Small intestine (tissue), 7 donors: ENCODE data around the gene ANKMY2. TPM values are rescaled to one million over a fixed set of nuclear protein-coding genes. Genes with fewer than 3 reads are reported as not detected.
"Not testable (repeated sequence)": the region's sequence is repeated elsewhere in the genome, so short reads cannot be mapped to it uniquely, and the experiment has no call there.

Source experiments
- DNase-seq, 2 donors: peaks; one replicate each; pipeline versions ENCODE4 v3.0.0 to v3.0.0-alpha.2; 2013
- FAIRE-seq: peaks from 2 replicates; lab custom pipeline; 2012; peaks lifted over from hg19 to GRCh38; lab: Jason Lieb, UNC
- H3K27ac ChIP-seq, 3 donors: one replicate each; pipeline ENCODE4 v1.5.1; 2013; ENCODE audit warnings: low read length in 2 of 3, mild to moderate bottlenecking in 2 of 3, control low read depth in 1 of 3, inconsistent platforms in 1 of 3, low read depth in 1 of 3, moderate library complexity in 1 of 3
- H3K27me3 ChIP-seq, 3 donors: one replicate each; pipeline ENCODE4 v1.6.1; 2013; ENCODE audit warnings: low read length in 3 of 3, inconsistent platforms in 1 of 3; ENCODE audit not compliant: control insufficient read depth in 3 of 3, insufficient read depth in 3 of 3
- H3K36me3 ChIP-seq, 3 donors: one replicate each; pipeline ENCODE4 v1.6.1; 2013; ENCODE audit warnings: low read length in 3 of 3, inconsistent platforms in 1 of 3, low read depth in 1 of 3, mild to moderate bottlenecking in 1 of 3, moderate library complexity in 1 of 3; ENCODE audit not compliant: control insufficient read depth in 3 of 3, insufficient read depth in 2 of 3
- H3K4me1 ChIP-seq, 3 donors: one replicate each; pipeline ENCODE4 v1.6.1; 2013; ENCODE audit warnings: low read length in 2 of 3, inconsistent platforms in 1 of 3, low read depth in 1 of 3, mild to moderate bottlenecking in 1 of 3, moderate library complexity in 1 of 3; ENCODE audit not compliant: control insufficient read depth in 3 of 3, insufficient read depth in 2 of 3
- H3K4me3 ChIP-seq, 3 donors: one replicate each; pipeline ENCODE4 v1.5.1; 2013; ENCODE audit warnings: low read length in 3 of 3, control low read depth in 1 of 3, inconsistent platforms in 1 of 3, low read depth in 1 of 3, mild to moderate bottlenecking in 1 of 3, moderate library complexity in 1 of 3
- H3K9me3 ChIP-seq, 2 donors: one replicate each; pipeline ENCODE4 v1.6.1; 2013; ENCODE audit warnings: low read depth in 1 of 2, low read length in 1 of 2; ENCODE audit not compliant: control insufficient read depth in 2 of 2, insufficient read depth in 1 of 2
- WGBS, 3 donors: extraction: QIAGEN DNeasy Blood & Tissue Kit; methylation state at CpG; one replicate each; pipeline ENCODE4 v1.1.7; 2013; 5-methylcytosine and 5-hydroxymethylcytosine counted together
- polyA plus RNA-seq, 4 donors: library from polyadenylated mRNA; stranded (reverse) in 3 of 4; unstranded in 1 of 4; fragments of 200-250 nt in 3 of 4; fragments of 120-200 nt in 1 of 4; gene quantifications; one replicate each; pipeline versions ENCODE4 v1.2.1 to v1.2.3, GENCODE V29; 2013
- donor health status: healthy with polysubstance abuse.
- donor health status: control.
- donor health status: control.
- donor health status: Bipolar disorder and iron deficiency.
- donor health status: healthy.

Gene ANKMY2
- polyA plus RNA-seq, 4 donors, result 13.9 to 37.9 (median 14.2) TPM

DNA sequence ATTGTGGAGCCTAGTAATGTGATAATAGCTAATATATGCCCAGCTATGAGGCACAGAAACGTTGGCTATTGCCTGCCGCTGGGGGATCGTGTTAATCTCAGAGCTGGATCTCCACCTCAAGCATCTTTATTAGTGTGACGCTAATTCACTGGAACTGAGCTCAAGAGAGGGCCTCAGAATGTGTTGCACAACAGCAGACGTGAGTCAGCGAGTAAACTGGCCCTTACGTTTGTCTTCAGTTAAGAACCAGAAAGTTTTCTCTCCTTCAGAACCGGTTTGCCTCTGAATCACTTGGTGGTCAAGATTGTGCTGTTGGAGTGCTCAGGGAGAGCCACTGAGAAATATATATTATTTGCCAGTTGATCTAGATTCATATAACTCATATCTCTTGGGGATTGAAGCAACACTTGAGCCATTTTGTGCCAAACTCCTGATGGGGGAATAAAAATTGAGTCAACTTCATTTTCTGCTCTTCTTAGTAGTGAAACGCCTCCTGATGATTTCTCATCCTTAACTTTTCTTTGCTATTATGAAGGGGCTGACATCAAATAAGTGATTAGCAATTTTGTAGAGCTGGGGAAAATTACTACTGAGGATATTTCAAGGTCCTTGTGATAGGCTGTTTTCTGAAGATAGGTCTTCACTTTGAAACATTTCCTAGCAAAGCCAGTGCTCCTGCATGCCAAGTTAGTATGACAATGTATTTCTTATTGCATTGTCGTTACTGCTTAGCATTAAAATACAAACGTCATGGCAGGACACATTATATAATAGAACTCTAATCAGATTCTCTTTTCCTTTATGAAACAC lies 22.7 kb upstream of the ANKMY2 start:
- Histone ChIP-seq H3K27me3 (no peaks in the 10 kb centered on the region), H3K9me3 (no peaks in the 10 kb centered on the region), H3K4me3 (no peak overlapping the region), H3K36me3 (peaks cover 0 to 16% (median 3%) of the 10 kb centered on the region in 3 donors), H3K27ac (peak overlapping the region in 1 of 3 donors; percentile 67), H3K4me1 (peaks cover 0 to 8% (median 0%) of the 10 kb centered on the region in 3 donors)
- WGBS, 3 donors, result 61 to 77% (median 74%) methylated on average over 11 of the region's 11 CpGs
- FAIRE-seq (no peak), DNase-seq (peak in 1 of 2 donors; percentile 90)

DNA sequence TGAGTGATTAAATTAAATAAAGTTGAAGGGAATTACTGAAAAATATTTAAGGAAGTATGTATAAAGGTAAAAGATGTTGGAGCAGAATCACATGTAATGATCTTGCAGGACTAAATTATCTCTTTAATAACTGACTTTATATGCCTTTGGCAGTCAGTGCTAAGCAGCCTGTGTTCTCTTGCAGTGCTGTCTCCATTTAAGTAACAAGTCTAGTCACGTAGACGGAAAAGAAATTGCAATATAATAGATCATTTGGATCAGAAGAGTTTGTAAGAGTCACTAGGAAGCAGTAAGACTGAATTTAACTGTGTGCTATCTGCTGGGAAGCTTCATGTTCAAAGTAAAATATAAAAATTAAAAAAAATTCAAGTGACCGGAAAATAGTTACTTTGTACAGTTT lies 21.8 kb upstream of the ANKMY2 start:
- 91 to 95% (median 94%) methylated on average over 3 of the region's 3 CpGs for WGBS, 3 donors
- no peaks in the 10 kb centered on the region for H3K9me3 ChIP-seq
- H3K36me3 ChIP-seq, result peaks cover 0 to 16% (median 3%) of the 10 kb centered on the region in 3 donors
- peaks cover 0 to 8% (median 0%) of the 10 kb centered on the region in 3 donors for H3K4me1 ChIP-seq
- FAIRE-seq (no peak), DNase-seq (no peak)
- no peaks in the 10 kb centered on the region for H3K27me3 ChIP-seq
- H3K4me3 ChIP-seq, result no peak overlapping the region
- H3K27ac ChIP-seq, result peak overlapping the region in 1 of 3 donors; percentile 67

DNA sequence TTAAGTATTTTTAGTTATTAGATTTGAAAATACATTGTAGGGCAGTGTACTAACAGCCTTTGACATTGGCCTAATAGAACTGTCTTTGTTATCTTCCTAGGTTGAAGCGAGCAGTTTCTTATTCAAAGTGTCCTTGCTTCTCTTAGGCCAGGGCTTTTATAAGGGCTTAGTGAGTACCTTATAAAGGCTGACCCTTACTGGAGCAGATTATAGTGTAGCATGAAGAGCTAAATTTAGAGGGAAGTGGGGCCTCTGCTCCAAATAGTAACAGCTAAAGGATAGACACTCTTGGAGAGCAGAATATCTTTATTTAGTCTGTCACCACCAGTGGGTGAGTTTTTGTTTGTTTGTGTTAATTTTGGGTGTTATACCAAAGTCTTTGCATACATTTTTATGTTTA lies 16.4 kb upstream of the ANKMY2 start:
- Histone ChIP-seq H3K9me3 (no peaks in the 10 kb centered on the region), H3K27me3 (no peaks in the 10 kb centered on the region), H3K36me3 (peaks cover 0 to 10% (median 0%) of the 10 kb centered on the region in 3 donors), H3K4me3 (no peak overlapping the region), H3K27ac (peak overlapping the region in 1 of 3 donors; percentile 64), H3K4me1 (peaks cover 5 to 20% (median 9%) of the 10 kb centered on the region in 3 donors)
- DNase-seq (no peak), FAIRE-seq (no peak)
- WGBS, 3 donors, result 80 to 91% (median 86%) methylated on average over 1 of the region's 1 CpG

DNA sequence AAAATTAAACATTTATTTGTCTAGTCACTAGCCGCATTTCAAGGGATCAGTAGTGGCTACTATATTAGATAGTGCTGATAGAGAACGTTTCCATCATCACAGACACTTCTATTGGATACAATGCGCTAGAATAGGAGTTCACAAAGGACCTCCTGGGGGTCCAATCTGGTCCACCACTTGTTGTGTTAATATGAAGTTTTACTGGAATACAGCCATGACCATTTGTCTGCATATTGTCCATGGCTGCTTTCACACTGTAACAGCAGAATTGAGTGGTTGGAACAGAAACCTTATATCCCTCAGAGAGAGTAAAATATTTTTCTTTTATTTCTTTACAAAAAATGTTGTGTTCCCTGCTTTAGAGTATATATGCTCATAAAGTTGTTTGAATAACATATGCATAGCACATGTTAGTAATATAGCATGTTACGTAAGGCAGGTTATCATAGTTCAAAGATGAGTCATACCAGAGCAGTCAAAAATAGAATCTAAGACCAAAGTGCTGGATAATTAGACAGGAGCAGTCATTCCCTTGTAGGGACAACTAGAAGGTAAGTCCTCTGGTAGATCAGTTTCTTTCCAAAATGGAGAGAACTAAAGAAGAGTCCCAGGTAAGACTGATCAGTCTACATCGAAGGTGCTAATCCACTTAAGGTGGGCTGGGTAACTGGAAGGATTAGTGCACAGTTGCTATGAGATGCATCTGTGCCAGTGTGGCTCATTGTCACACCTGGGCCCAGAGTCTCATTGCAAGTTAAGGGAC lies 15.3 kb upstream of the ANKMY2 start:
- 67 to 75% (median 70%) methylated on average over 5 of the region's 5 CpGs for WGBS, 3 donors
- Histone ChIP-seq H3K27me3 (no peaks in the 10 kb centered on the region), H3K4me3 (no peak overlapping the region), H3K27ac (peak overlapping the region in 2 of 3 donors; percentile 14 to 64), H3K4me1 (peaks cover 5 to 20% (median 9%) of the 10 kb centered on the region in 3 donors), H3K9me3 (no peaks in the 10 kb centered on the region), H3K36me3 (peaks cover 0 to under 1% (median 0%) of the 10 kb centered on the region in 3 donors)
- peak; percentile 84 for DNase-seq
- peak; percentile 70 for FAIRE-seq

GRCh38 chr7:16659854-16660497 lies 14.4 kb upstream of the ANKMY2 start:
- not testable (repeated sequence) for H3K36me3 ChIP-seq, H3K9me3 ChIP-seq, DNase-seq, H3K27ac ChIP-seq, H3K27me3 ChIP-seq, H3K4me3 ChIP-seq, FAIRE-seq
- WGBS, 3 donors, result 84 to 91% (median 86%) methylated on average over 8 of the region's 8 CpGs
- H3K4me1 ChIP-seq, result peaks cover 5 to 20% (median 9%) of the 10 kb centered on the region in 3 donors

DNA sequence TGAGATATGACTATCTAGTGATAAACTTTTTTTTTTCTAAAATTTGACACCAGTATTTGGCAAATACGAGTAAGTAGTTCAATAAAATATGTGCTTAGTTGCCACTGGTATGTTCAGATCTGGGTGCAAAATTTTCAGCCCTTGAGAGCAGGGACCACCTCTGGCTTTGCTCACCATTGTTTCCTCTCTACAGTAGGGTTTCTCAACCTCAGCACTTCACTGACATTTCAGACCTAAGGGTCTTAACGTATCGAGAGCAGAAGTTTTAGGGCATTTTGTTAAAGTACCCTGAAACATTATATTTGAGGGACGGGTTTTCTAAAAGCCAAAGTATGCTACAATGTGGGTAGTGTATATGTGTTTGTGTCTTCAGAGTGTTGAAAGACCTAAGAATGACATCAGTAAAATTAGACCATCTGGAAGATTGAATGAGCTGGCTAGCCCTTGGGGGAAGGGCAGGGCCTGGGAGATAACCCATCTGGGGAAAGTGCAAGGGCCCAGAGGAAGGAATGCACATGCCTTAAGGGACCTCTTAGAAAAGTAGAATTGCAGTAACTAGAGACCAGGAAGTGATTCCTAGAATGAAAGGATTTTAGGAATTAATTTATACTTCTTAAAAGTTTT lies 12.2 kb upstream of the ANKMY2 start:
- no peaks in the 10 kb centered on the region for H3K9me3 ChIP-seq
- H3K4me1 ChIP-seq, result peaks cover 5 to 20% (median 9%) of the 10 kb centered on the region in 3 donors
- H3K4me3 ChIP-seq, result no peak overlapping the region
- H3K27me3 ChIP-seq, result no peaks in the 10 kb centered on the region
- 77 to 92% (median 82%) methylated on average over 4 of the region's 4 CpGs for WGBS, 3 donors
- H3K27ac ChIP-seq, result no peak overlapping the region
- DNase-seq (peak in 1 of 2 donors; percentile 57), FAIRE-seq (no peak)
- no peaks in the 10 kb centered on the region for H3K36me3 ChIP-seq

- Histone ChIP-seq H3K4me1 (peaks cover 3 to 14% (median 10%) of the 10 kb centered on the region in 3 donors), H3K9me3 (no peaks in the 10 kb centered on the region), H3K27me3 (no peaks in the 10 kb centered on the region), H3K4me3 (no peak overlapping the region), H3K36me3 (no peaks in the 10 kb centered on the region), H3K27ac (no peak overlapping the region)
- FAIRE-seq, result no peak
- DNase-seq, result no peak
- WGBS, 3 donors, result 77 to 85% (median 79%) methylated on average over 1 of the region's 1 CpG
These were observed 10.6 kb upstream of the ANKMY2 start for GRCh38 chr7:16656141-16656540.

DNA sequence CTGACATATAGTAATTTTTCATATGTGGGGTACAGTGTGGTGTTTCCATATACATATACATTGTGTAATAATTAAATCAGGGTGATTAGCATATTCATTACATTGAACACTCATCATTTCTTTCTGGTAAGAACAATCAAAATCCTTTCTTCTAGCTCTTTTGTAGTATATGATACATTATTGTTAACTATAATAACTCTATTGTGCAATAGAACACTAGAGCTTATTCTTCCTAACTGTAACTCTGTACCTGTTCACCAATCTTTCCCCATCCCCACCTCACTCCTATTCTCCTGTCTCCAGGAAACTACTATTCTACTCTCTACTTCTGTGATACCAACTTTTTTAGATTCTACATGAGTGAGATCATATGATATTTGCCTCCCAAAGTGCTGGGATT lies 9.8 kb upstream of the ANKMY2 start:
- Histone ChIP-seq H3K27me3 (no peaks in the 10 kb centered on the region), H3K4me3 (no peak overlapping the region), H3K4me1 (peaks cover 0 to 8% (median 5%) of the 10 kb centered on the region in 3 donors), H3K36me3 (no peaks in the 10 kb centered on the region), H3K27ac (no peak overlapping the region), H3K9me3 (no peaks in the 10 kb centered on the region)
- DNase-seq (no peak), FAIRE-seq (no peak)
